Lower lobe of right lung (tissue), 2 donors: ENCODE data around the gene WDR27. TPM values are rescaled to one million over a fixed set of nuclear protein-coding genes. Genes with fewer than 3 reads are reported as not detected.

ENCODE experiments used
- ATAC-seq, 2 donors: fragments of 200-7000 bp; cut with Tn5 transposase; one replicate each; pipeline ENCODE4 v1.9.1; 2020 to 2022; ENCODE audit warnings: mild to moderate bottlenecking in 2 of 2, moderate library complexity in 2 of 2
- DNase-seq: peaks from one replicate; pipeline ENCODE4 v3.0.0-alpha.2; 2020
- H3K27ac ChIP-seq: fragments of 200-600 bp; one replicate; pipeline ENCODE4 v1.8.0; 2022
- H3K27me3 ChIP-seq: fragments of 200-600 bp; one replicate; pipeline ENCODE4 v1.8.0; 2022; ENCODE audit warnings: low read depth
- H3K36me3 ChIP-seq: fragments of 200-600 bp; one replicate; pipeline ENCODE4 v1.8.0; 2022; ENCODE audit warnings: mild to moderate bottlenecking
- H3K4me1 ChIP-seq: fragments of 200-600 bp; one replicate; pipeline ENCODE4 v1.8.0; 2022
- H3K4me3 ChIP-seq: fragments of 200-600 bp; one replicate; pipeline ENCODE4 v1.8.0; 2022; ENCODE audit warnings: mild to moderate bottlenecking
- H3K9me3 ChIP-seq: fragments of 200-600 bp; one replicate; pipeline ENCODE4 v1.8.0; 2022
- CTCF ChIP-seq: fragments of 200-600 bp; IDR thresholded peaks from one replicate; pipeline ENCODE4 v1.8.0; 2022; ENCODE audit warnings: antibody characterized with exemption, mild to moderate bottlenecking
- intact Hi-C: fragments of 100-400 bp; cut with DNase I; formaldehyde crosslinking; loops from one replicate; pipeline ENCODE4 v1.11.0; 2022
- total RNA-seq: library from RNA; stranded (reverse); fragmentation: NEBNext Ultra II Directional; extraction: Animal tissue kit (Norgen Biotek cat#: 25700); gene quantifications from one replicate; pipeline ENCODE4 v1.2.1, GENCODE V29; 2021
- donor health status: DM: no; HTN: yes; CAD: no; lungs with severe emphysema.

The WDR27 gene
- total RNA-seq, 1 donor from 2014 or later: 38.0 TPM

GRCh38 chr6:169542491-169542890 is 159.3 kb downstream of the WDR27 start:
- no peaks in the 10 kb centered on the region for H3K4me1 ChIP-seq
- H3K27me3 ChIP-seq: no peaks in the 10 kb centered on the region
- no peak for DNase-seq
- no peak overlapping the region for H3K27ac ChIP-seq
- TF ChIP-seq CTCF: no peak
- peaks cover 5% of the 10 kb centered on the region for H3K9me3 ChIP-seq
- no peak for ATAC-seq
- H3K36me3 ChIP-seq: no peaks in the 10 kb centered on the region
- intact Hi-C loops: no loop called here
- H3K4me3 ChIP-seq: no peak overlapping the region

GRCh38 chr6:169539176-169539897 is 162.5 kb downstream of the WDR27 start:
- no peak overlapping the region for H3K4me3 ChIP-seq
- TF ChIP-seq CTCF: no peak
- intact Hi-C loops: no loop called here
- no peak overlapping the region for H3K27ac ChIP-seq
- no peaks in the 10 kb centered on the region for H3K27me3 ChIP-seq
- ATAC-seq (no peak), DNase-seq (no peak)
- H3K9me3 ChIP-seq: peaks cover 16% of the 10 kb centered on the region
- no peaks in the 10 kb centered on the region for H3K36me3 ChIP-seq
- no peaks in the 10 kb centered on the region for H3K4me1 ChIP-seq

GRCh38 chr6:169536446-169537170 is 165.2 kb downstream of the WDR27 start:
- no peak for ATAC-seq
- Histone ChIP-seq H3K4me1 (no peaks in the 10 kb centered on the region), H3K36me3 (no peaks in the 10 kb centered on the region), H3K4me3 (no peak overlapping the region), H3K27me3 (no peaks in the 10 kb centered on the region), H3K9me3 (peaks cover 24% of the 10 kb centered on the region), H3K27ac (no peak overlapping the region)
- DNase-seq: no peak
- no peak for TF ChIP-seq CTCF
- intact Hi-C loops: no loop called here

GRCh38 chr6:169534039-169534421 is 167.8 kb downstream of the WDR27 start:
- no peak overlapping the region for H3K27ac ChIP-seq
- no peaks in the 10 kb centered on the region for H3K27me3 ChIP-seq
- no peak for ATAC-seq
- no peak for TF ChIP-seq CTCF
- no peaks in the 10 kb centered on the region for H3K36me3 ChIP-seq
- intact Hi-C loops: no loop called here
- H3K4me1 ChIP-seq: no peaks in the 10 kb centered on the region
- peaks cover 24% of the 10 kb centered on the region for H3K9me3 ChIP-seq
- H3K4me3 ChIP-seq: no peak overlapping the region
- no peak for DNase-seq

GRCh38 chr6:169533301-169534038 is 168.4 kb downstream of the WDR27 start:
- H3K4me3 ChIP-seq: no peak overlapping the region
- H3K9me3 ChIP-seq: peaks cover 24% of the 10 kb centered on the region
- intact Hi-C loops: no loop called here
- no peaks in the 10 kb centered on the region for H3K36me3 ChIP-seq
- no peaks in the 10 kb centered on the region for H3K4me1 ChIP-seq
- no peak for ATAC-seq
- DNase-seq: no peak
- no peak for TF ChIP-seq CTCF
- no peaks in the 10 kb centered on the region for H3K27me3 ChIP-seq
- H3K27ac ChIP-seq: no peak overlapping the region
